GM23338 (cell line): ENCODE measurements around the gene ARL6IP1. TPM values are rescaled to one million over a fixed set of nuclear protein-coding genes. Genes with fewer than 3 reads are reported as not detected.

Experiments
- ATAC-seq: fragments of 200-7000 bp; cut with Tn5 transposase; 3 replicates; pipeline ENCODE4 v1.9.1; 2020
- DNase-seq: peaks from one replicate; pipeline ENCODE4 v3.0.0-alpha.2; 2015; ENCODE audit warnings: low spot score
- H2AFZ ChIP-seq: fragments of 200-600 bp; sonication (generic); 2 replicates; pipeline ENCODE4 v1.8.0; 2016; ENCODE audit warnings: antibody characterized with exemption, mild to moderate bottlenecking, moderate library complexity
- H3F3A ChIP-seq: fragments of 200-600 bp; sonication (generic); replicated peaks from 2 replicates; pipeline ENCODE4 v1.8.0; 2017; ENCODE audit warnings: antibody characterized with exemption, mixed run types, low read depth
- H3K27ac ChIP-seq: fragments of 200-600 bp; sonication (generic); 2 replicates; pipeline ENCODE4 v1.6.1; 2016; ENCODE audit warnings: low read depth
- H3K27me3 ChIP-seq: fragments of 200-600 bp; sonication (generic); 2 replicates; pipeline ENCODE4 v1.8.0; 2016; ENCODE audit warnings: mild to moderate bottlenecking, mixed run types, moderate library complexity; ENCODE audit not compliant: insufficient read depth
- H3K36me3 ChIP-seq: fragments of 200-600 bp; sonication (generic); 2 replicates; pipeline ENCODE4 v1.8.0; 2016; ENCODE audit warnings: mild to moderate bottlenecking; ENCODE audit not compliant: insufficient read depth
- H3K4me1 ChIP-seq: fragments of 200-600 bp; sonication (generic); 2 replicates; pipeline ENCODE4 v1.8.0; 2016; ENCODE audit warnings: mild to moderate bottlenecking, moderate library complexity; ENCODE audit not compliant: insufficient read depth
- H3K4me2 ChIP-seq: fragments of 200-600 bp; sonication (generic); 2 replicates; pipeline ENCODE4 v1.7.1; 2017; ENCODE audit warnings: mixed run types
- H3K4me3 ChIP-seq: fragments of 200-600 bp; sonication (generic); 2 replicates; pipeline ENCODE4 v1.6.1; 2016; ENCODE audit warnings: mixed run types
- H3K79me2 ChIP-seq: fragments of 200-600 bp; sonication (generic); replicated peaks from 2 replicates; pipeline ENCODE4 v1.8.0; 2017; ENCODE audit warnings: mild to moderate bottlenecking; ENCODE audit not compliant: insufficient read depth
- H3K9me2 ChIP-seq: fragments of 200-600 bp; sonication (generic); 2 replicates; pipeline ENCODE4 v1.8.0; 2017; ENCODE audit not compliant: insufficient read depth
- H4K20me1 ChIP-seq: fragments of 200-600 bp; sonication (generic); replicated peaks from 2 replicates; pipeline ENCODE4 v1.8.0; 2017; ENCODE audit warnings: mild to moderate bottlenecking; ENCODE audit not compliant: insufficient read depth
- H3K27ac Mint-ChIP-seq: 2 replicates; pipeline ENCODE4 v1.8.0; 2020; ENCODE audit warnings: inconsistent platforms, mild to moderate bottlenecking, moderate library complexity, mixed read lengths
- H3K27me3 Mint-ChIP-seq: 3 replicates; pipeline ENCODE4 v1.8.0; 2022; ENCODE audit warnings: low read depth, mild to moderate bottlenecking, moderate library complexity, mixed read lengths, inconsistent platforms; ENCODE audit not compliant: insufficient read depth, poor library complexity
- H3K36me3 Mint-ChIP-seq: 3 replicates; pipeline ENCODE4 v1.8.0; 2021; ENCODE audit warnings: low read depth, mild to moderate bottlenecking, inconsistent platforms, moderate library complexity, mixed read lengths
- H3K4me1 Mint-ChIP-seq: 3 replicates; pipeline ENCODE4 v1.8.0; 2020; ENCODE audit warnings: mild to moderate bottlenecking, inconsistent platforms, mixed read lengths
- H3K4me3 Mint-ChIP-seq: 3 replicates; pipeline ENCODE4 v1.8.0; 2021; ENCODE audit warnings: moderate library complexity, mild to moderate bottlenecking, inconsistent platforms, mixed read lengths
- H3K9me3 Mint-ChIP-seq: 3 replicates; pipeline ENCODE4 v1.8.0; 2020; ENCODE audit warnings: moderate library complexity, mild to moderate bottlenecking, inconsistent platforms, mixed read lengths
- CREB1 ChIP-seq: fragments of 250-450 bp; sonication (Bioruptor Pico); IDR thresholded peaks from 2 replicates; pipeline ENCODE4 v1.5.0; 2020; ENCODE audit warnings: low read depth, mild to moderate bottlenecking, moderate library complexity
- CTCF ChIP-seq, 2 experiments: fragments of 200-600 bp in 1 of 2; sonication (generic) in 1 of 2; conservative IDR thresholded peaks; 2 replicates each; pipeline versions ENCODE4 v1.5.1 to v1.6.1; 2016 to 2017; ENCODE audit warnings: antibody characterized with exemption in 2 of 2, low read depth in 2 of 2, mild to moderate bottlenecking in 2 of 2, moderate library complexity in 1 of 2
- ETS1 ChIP-seq: IDR thresholded peaks from 2 replicates; pipeline ENCODE4 v1.6.1; 2016; ENCODE audit warnings: antibody characterized with exemption
- EZH2 ChIP-seq: fragments of 200-600 bp; sonication (generic); IDR thresholded peaks from one replicate; pipeline ENCODE4 v1.8.0; 2017; ENCODE audit warnings: antibody characterized with exemption, mild to moderate bottlenecking, low read depth; ENCODE audit not compliant: unreplicated experiment
- EZH2phosphoT487 ChIP-seq: fragments of 200-600 bp; sonication (generic); IDR thresholded peaks from one replicate; pipeline ENCODE4 v1.8.1; 2018; ENCODE audit warnings: antibody characterized with exemption; ENCODE audit not compliant: unreplicated experiment
- JUNB ChIP-seq: IDR thresholded peaks from one replicate; pipeline ENCODE4 v1.6.1; 2016; ENCODE audit warnings: antibody characterized with exemption; ENCODE audit not compliant: unreplicated experiment
- NANOG ChIP-seq: IDR thresholded peaks from 2 replicates; pipeline ENCODE4 v1.6.1; 2016; ENCODE audit warnings: antibody characterized with exemption, borderline replicate concordance
- POLR2AphosphoS5 ChIP-seq: IDR thresholded peaks from 2 replicates; pipeline ENCODE4 v1.6.1; 2016; ENCODE audit warnings: antibody characterized with exemption, low read depth
- REST ChIP-seq: IDR thresholded peaks from one replicate; pipeline ENCODE4 v1.6.1; 2018; ENCODE audit warnings: antibody characterized with exemption; ENCODE audit not compliant: unreplicated experiment
- STAT1 ChIP-seq: IDR thresholded peaks from one replicate; pipeline ENCODE4 v1.6.1; 2016; ENCODE audit warnings: antibody characterized with exemption; ENCODE audit not compliant: unreplicated experiment
- ZNF114 ChIP-seq: fragments of 250-450 bp; sonication (Bioruptor Pico); IDR thresholded peaks from 2 replicates; pipeline ENCODE4 v1.5.0; 2020; ENCODE audit warnings: mild to moderate bottlenecking, moderate library complexity
- ZNF331 ChIP-seq: fragments of 250-450 bp; sonication (Bioruptor Pico); IDR thresholded peaks from 2 replicates; pipeline ENCODE4 v1.5.0; 2020; ENCODE audit warnings: low read depth, mild to moderate bottlenecking, moderate library complexity
- ZNF462 ChIP-seq: fragments of 250-450 bp; sonication (Bioruptor Pico); IDR thresholded peaks from 2 replicates; pipeline ENCODE4 v1.5.0; 2020; ENCODE audit warnings: mild to moderate bottlenecking, moderate library complexity
- polyA plus RNA-seq: library from polyadenylated mRNA; unstranded; fragments of >200 nt; fragmentation: Nextera tagmentation; extraction: Ambion mirVana; gene quantifications from 2 replicates; pipeline ENCODE4 v1.2.1, GENCODE V29; 2016
- total RNA-seq: library from RNA; depleted of rRNA; stranded (reverse); fragments of >200 nt; shearing (Covaris generic); gene quantifications from 2 replicates; pipeline ENCODE4 v1.2.3, GENCODE V29; 2014

ARL6IP1 gene
- total and polyA plus RNA-seq, 2 experiments from 2014 or later, result 192 to 250 TPM

- Histone ChIP-seq H3K9me2 (no peaks in the 10 kb centered on the region), H3K27ac (peak overlapping the region; percentile 51), H3F3A (peaks cover 4% of the 10 kb centered on the region), H3K4me1 (peaks cover 55% of the 10 kb centered on the region), H3K79me2 (peaks cover 38% of the 10 kb centered on the region), H3K4me2 (no peak overlapping the region), H3K4me3 (no peak overlapping the region), H3K27me3 (no peaks in the 10 kb centered on the region), H2AFZ (no peak overlapping the region), H4K20me1 (peaks cover 23% of the 10 kb centered on the region), H3K36me3 (peaks cover 10% of the 10 kb centered on the region)
- peaks cover 53% of the 10 kb centered on the region for H3K4me1 Mint-ChIP-seq
- ATAC-seq, result no peak
- H3K4me3 Mint-ChIP-seq, result peak overlapping the region; percentile 92
- H3K36me3 Mint-ChIP-seq, result peaks cover 35% of the 10 kb centered on the region
- TF ChIP-seq CREB1 (CRISPR knock-in tag) (no peak), EZH2 (no peak), ZNF462 (CRISPR knock-in tag) (no peak), POLR2AphosphoS5 (no peak), CTCF (conservative IDR thresholded peaks at IDR 0.05; ENCODE audit: low read depth in 2 of 2) (no peak), ZNF114 (CRISPR knock-in tag) (no peak), ETS1 (no peak), REST (no peak), NANOG (no peak), EZH2phosphoT487 (no peak), ZNF331 (CRISPR knock-in tag) (no peak), JUNB (no peak), STAT1 (no peak)
- no peaks in the 10 kb centered on the region for H3K9me3 Mint-ChIP-seq
- peak overlapping the region; percentile 84; the same call in 1 of the 2 replicates for H3K27ac Mint-ChIP-seq
- H3K27me3 Mint-ChIP-seq, result peaks cover 20% of the 10 kb centered on the region
- DNase-seq, result no peak
Measured at GRCh38 chr16:18802767-18803343, 1.5 kb upstream of the ARL6IP1 start.
